Hepatocyte (in vitro differentiated cells): Measurements from ENCODE around the gene ZNF385A. TPM values are rescaled to one million over a fixed set of nuclear protein-coding genes. Genes with fewer than 3 reads are reported as not detected.
A peak's percentile ranks its signal among the peaks of the same experiment; 100 is the strongest.

ENCODE experiments used
- DNase-seq: peaks from one replicate; pipeline ENCODE4 v3.0.0-alpha.2; 2016; ENCODE audit warnings: low spot score
- H2AFZ ChIP-seq: fragments of 200-600 bp; sonication (generic); 2 replicates; pipeline ENCODE4 v1.6.0; 2016; ENCODE audit warnings: antibody characterized with exemption, mild to moderate bottlenecking
- H3K27ac ChIP-seq: fragments of 200-600 bp; sonication (generic); 2 replicates; pipeline ENCODE4 v1.5.1; 2016; ENCODE audit warnings: mild to moderate bottlenecking
- H3K27me3 ChIP-seq: fragments of 200-600 bp; sonication (generic); 2 replicates; pipeline ENCODE4 v1.6.1; 2016
- H3K36me3 ChIP-seq: fragments of 200-600 bp; sonication (generic); replicated peaks from 2 replicates; pipeline ENCODE4 v1.5.1; 2016; ENCODE audit warnings: low read depth; ENCODE audit not compliant: insufficient read depth
- H3K4me1 ChIP-seq: fragments of 200-600 bp; sonication (generic); 2 replicates; pipeline ENCODE4 v1.5.1; 2016; ENCODE audit warnings: mild to moderate bottlenecking, moderate library complexity; ENCODE audit not compliant: insufficient read depth
- H3K4me2 ChIP-seq: fragments of 200-600 bp; sonication (generic); 2 replicates; pipeline ENCODE4 v1.6.0; 2016
- H3K4me3 ChIP-seq: fragments of 200-600 bp; sonication (generic); 2 replicates; pipeline ENCODE4 v1.5.1; 2016; ENCODE audit warnings: mild to moderate bottlenecking
- H3K79me2 ChIP-seq: fragments of 200-600 bp; sonication (generic); 2 replicates; pipeline ENCODE4 v1.6.0; 2017; ENCODE audit warnings: mild to moderate bottlenecking
- H3K9me2 ChIP-seq: fragments of 200-600 bp; sonication (generic); replicated peaks from 2 replicates; pipeline ENCODE4 v1.6.0; 2017; ENCODE audit warnings: mild to moderate bottlenecking; ENCODE audit not compliant: insufficient read depth
- H3K9me3 ChIP-seq: fragments of 200-600 bp; sonication (generic); 2 replicates; pipeline ENCODE4 v1.5.1; 2016; ENCODE audit warnings: low read depth, mild to moderate bottlenecking
- H4K20me1 ChIP-seq: fragments of 200-600 bp; sonication (generic); 2 replicates; pipeline ENCODE4 v1.6.0; 2016; ENCODE audit warnings: mild to moderate bottlenecking; ENCODE audit not compliant: insufficient read depth, poor library complexity, severe bottlenecking
- EZH2 ChIP-seq: fragments of 200-600 bp; sonication (generic); IDR thresholded peaks from 2 replicates; pipeline ENCODE4 v1.6.1; 2016; ENCODE audit warnings: antibody characterized with exemption, mild to moderate bottlenecking, borderline replicate concordance
- EZH2phosphoT487 ChIP-seq: fragments of 200-600 bp; sonication (generic); IDR thresholded peaks from one replicate; pipeline ENCODE4 v1.6.1; 2018; ENCODE audit warnings: antibody characterized with exemption, mild to moderate bottlenecking, low read depth, moderate library complexity; ENCODE audit not compliant: unreplicated experiment, severe bottlenecking
- WGBS: methylation state at CpG from one replicate; pipeline ENCODE4 v1.1.6; 2016; ENCODE audit warnings: low lambda C conversion rate; ENCODE audit errors: missing lambda C conversion rate; 5-methylcytosine and 5-hydroxymethylcytosine counted together
- polyA plus RNA-seq: library from polyadenylated mRNA; unstranded; fragments of >200 nt; fragmentation: Nextera tagmentation; extraction: Ambion mirVana; gene quantifications from 2 replicates; pipeline ENCODE4 v1.2.1, GENCODE V29; 2016
- total RNA-seq: library from RNA; depleted of rRNA; stranded (reverse); fragments of >200 nt; gene quantifications from 2 replicates; pipeline ENCODE4 v1.2.3, GENCODE V29; 2014
- TF ChIP-seq, protein P1 (sequence below): fragments of 200-600 bp; sonication (generic); IDR thresholded peaks from 2 replicates; pipeline ENCODE4 v1.5.1; 2016; ENCODE audit warnings: antibody characterized with exemption, mild to moderate bottlenecking; ENCODE audit not compliant: poor library complexity

The ZNF385A gene
- total and polyA plus RNA-seq, 2 experiments from 2014 or later = 4.2 to 5.6 TPM

DNA sequence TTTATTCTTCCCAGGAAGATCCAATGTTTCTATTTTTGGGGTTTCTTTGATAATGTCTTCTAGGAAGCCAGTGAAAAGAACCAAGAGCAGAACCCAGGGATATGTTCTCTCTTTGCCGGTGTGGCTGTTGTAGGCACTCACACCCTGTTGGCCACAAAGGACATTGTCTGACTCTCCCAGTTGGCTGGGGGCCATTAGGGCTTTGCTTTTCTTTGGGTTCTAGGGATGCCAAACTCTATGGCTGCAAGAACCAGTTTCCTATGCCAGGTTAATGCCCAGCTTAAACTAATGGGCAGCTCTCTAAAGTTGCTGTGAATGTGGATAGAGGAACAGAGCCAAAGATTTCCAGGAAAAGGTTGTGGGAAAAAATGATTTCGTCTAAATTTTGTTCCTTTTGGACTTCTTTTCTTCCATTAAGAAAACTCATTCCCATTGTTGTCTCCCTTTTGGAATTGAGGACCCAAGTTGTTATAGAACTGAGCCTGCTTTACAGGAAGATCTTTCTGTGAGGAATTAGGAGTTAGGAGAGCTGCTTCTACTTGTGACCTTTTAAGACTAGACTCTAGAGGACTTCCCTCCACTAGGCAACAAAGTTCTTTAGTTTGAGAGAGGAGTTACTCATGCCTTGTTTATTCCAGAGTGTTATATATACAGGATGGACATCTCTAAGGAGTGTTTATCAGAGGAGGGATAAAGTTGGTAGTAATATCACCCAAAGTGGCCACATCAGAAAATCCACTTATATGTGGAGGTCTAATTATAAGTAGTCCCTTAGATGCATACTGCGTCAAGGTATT is 46.5 kb downstream of the ZNF385A start:
- peaks cover 4% of the 10 kb centered on the region for H3K36me3 ChIP-seq
- H3K4me2 ChIP-seq = peak overlapping the region; percentile 53
- H3K79me2 ChIP-seq = peaks cover 68% of the 10 kb centered on the region
- peaks cover 36% of the 10 kb centered on the region for H3K4me1 ChIP-seq
- peaks cover 29% of the 10 kb centered on the region for H4K20me1 ChIP-seq
- H3K27me3 ChIP-seq = no peaks in the 10 kb centered on the region
- peak overlapping the region; percentile 72 for H3K27ac ChIP-seq
- no peak for DNase-seq
- H3K4me3 ChIP-seq = no peak overlapping the region
- no peak for TF ChIP-seq EZH2phosphoT487
- TF ChIP-seq, protein P1, sequence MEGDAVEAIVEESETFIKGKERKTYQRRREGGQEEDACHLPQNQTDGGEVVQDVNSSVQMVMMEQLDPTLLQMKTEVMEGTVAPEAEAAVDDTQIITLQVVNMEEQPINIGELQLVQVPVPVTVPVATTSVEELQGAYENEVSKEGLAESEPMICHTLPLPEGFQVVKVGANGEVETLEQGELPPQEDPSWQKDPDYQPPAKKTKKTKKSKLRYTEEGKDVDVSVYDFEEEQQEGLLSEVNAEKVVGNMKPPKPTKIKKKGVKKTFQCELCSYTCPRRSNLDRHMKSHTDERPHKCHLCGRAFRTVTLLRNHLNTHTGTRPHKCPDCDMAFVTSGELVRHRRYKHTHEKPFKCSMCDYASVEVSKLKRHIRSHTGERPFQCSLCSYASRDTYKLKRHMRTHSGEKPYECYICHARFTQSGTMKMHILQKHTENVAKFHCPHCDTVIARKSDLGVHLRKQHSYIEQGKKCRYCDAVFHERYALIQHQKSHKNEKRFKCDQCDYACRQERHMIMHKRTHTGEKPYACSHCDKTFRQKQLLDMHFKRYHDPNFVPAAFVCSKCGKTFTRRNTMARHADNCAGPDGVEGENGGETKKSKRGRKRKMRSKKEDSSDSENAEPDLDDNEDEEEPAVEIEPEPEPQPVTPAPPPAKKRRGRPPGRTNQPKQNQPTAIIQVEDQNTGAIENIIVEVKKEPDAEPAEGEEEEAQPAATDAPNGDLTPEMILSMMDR = no peak
- no peak for TF ChIP-seq EZH2
- H3K9me2 ChIP-seq = no peaks in the 10 kb centered on the region
- no peak overlapping the region for H2AFZ ChIP-seq
- WGBS = 77% methylated on average over 3 of the region's 3 CpGs
- H3K9me3 ChIP-seq = no peaks in the 10 kb centered on the region

DNA sequence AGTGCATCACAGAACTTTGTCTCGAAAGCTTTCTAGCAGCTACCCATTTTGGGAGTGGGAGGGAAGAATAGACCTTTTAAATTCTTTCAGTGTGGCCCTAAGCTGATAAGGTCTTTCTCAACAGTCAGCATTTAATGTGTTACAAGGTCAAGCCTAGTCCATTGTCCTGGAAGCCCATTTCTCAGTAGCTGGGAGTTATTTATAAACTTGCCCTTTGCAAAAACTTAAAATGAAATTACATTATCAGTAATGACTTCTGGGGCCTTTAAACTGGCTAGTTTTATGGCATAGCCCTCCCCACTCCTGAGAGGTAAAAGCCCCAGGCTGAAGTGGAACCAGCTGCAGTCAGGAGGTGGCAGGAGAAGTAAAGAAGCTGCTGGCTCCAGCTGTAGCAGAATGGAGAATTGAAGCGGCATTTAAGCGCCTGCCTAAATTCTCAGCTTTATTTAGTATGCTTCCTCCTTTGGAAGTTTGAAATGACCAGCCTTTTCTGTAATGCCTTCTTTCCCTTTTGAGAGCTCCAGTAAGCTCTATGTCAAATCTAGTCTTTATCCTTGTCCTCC is 47.2 kb downstream of the ZNF385A start:
- H2AFZ ChIP-seq = no peak overlapping the region
- H3K79me2 ChIP-seq = peaks cover 74% of the 10 kb centered on the region
- H3K9me3 ChIP-seq = no peaks in the 10 kb centered on the region
- peak overlapping the region; percentile 72 for H3K27ac ChIP-seq
- no peak for TF ChIP-seq EZH2
- TF ChIP-seq, protein P1 = peak; percentile 34
- no peak overlapping the region for H3K4me3 ChIP-seq
- H3K4me1 ChIP-seq = peaks cover 36% of the 10 kb centered on the region
- peak overlapping the region; percentile 53 for H3K4me2 ChIP-seq
- no peaks in the 10 kb centered on the region for H3K9me2 ChIP-seq
- no peak for DNase-seq
- peaks cover 29% of the 10 kb centered on the region for H4K20me1 ChIP-seq
- H3K27me3 ChIP-seq = no peaks in the 10 kb centered on the region
- peaks cover 4% of the 10 kb centered on the region for H3K36me3 ChIP-seq
- 33% methylated on average over 3 of the region's 3 CpGs for WGBS

DNA sequence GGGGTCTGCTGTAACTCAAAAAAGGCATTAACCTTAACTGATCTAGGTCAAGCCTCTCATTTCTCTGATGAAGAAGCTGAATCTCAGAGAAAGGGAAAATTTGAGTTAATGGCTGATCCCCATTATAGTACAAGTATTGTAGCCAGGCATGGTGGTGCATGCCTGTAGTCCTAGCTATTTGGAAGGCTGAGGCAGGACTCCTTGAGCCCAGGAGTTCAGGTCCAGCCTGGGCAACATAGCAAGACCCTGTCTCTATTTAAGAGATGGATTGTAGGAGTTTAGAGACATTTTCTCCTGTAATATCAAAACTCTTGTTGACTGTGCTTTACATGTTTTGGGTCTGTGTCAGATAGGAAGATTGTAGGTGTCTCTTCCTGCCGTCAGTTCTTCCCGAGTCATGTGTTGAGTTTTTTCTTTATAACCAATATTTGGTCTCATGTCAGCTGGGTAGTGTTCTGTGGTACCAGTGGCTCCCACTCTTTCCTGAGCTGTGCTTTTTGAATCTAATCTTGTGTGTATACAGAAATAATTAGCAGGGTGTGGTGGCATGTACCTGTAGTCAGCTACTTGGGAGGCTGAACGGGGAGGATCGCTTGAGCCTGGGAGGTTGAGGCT is 51.0 kb downstream of the ZNF385A start:
- Histone ChIP-seq H2AFZ (no peak overlapping the region), H3K27ac (no peak overlapping the region), H3K9me3 (no peaks in the 10 kb centered on the region), H3K27me3 (no peaks in the 10 kb centered on the region), H3K4me2 (no peak overlapping the region), H4K20me1 (peaks cover 18% of the 10 kb centered on the region), H3K4me1 (peaks cover 32% of the 10 kb centered on the region), H3K36me3 (no peaks in the 10 kb centered on the region), H3K79me2 (peaks cover 85% of the 10 kb centered on the region), H3K9me2 (no peaks in the 10 kb centered on the region), H3K4me3 (no peak overlapping the region)
- DNase-seq = no peak
- 100% methylated on average over 4 of the region's 4 CpGs for WGBS
- TF ChIP-seq, protein P1 = no peak
- TF ChIP-seq EZH2phosphoT487 = no peak
- no peak for TF ChIP-seq EZH2
